Posterior cingulate gyrus (tissue), 11 donors: ENCODE measurements around the gene EXO5.
"Not testable (repeated sequence)": the region's sequence is repeated elsewhere in the genome, so short reads cannot be mapped to it uniquely, and the experiment has no call there.

Experiments used
- DNase-seq, 10 donors: peaks; one replicate each; pipeline versions ENCODE4 v3.0.0 to v3.0.0-alpha.2; 2020 to 2021; ENCODE audit warnings: mixed read lengths in 3 of 10
- intact Hi-C: fragments of 100-400 bp; cut with DNase I; formaldehyde crosslinking; loops from one replicate; pipeline ENCODE4 v1.15.1; 2023

Gene EXO5

GRCh38 chr1:40508375-40509341 is at the start of gene EXO5:
Gene EXO5, plus strand, starts transcription at chr1:40508767. Its CDS starts 5,778 bp downstream, at chr1:40514545.
- intact Hi-C loops: no loop called here
- peak; percentile 69 to 96 (median 80) for DNase-seq

- DNase-seq: no peak
- intact Hi-C loops: no loop called here
Measured at GRCh38 chr1:40462956-40463590, 45.5 kb upstream of the EXO5 start.

- intact Hi-C loops: no loop called here
- no peak for DNase-seq
Measured at GRCh38 chr1:40469327-40469726, 39.2 kb upstream of the EXO5 start.

- intact Hi-C loops: no loop called here
- no peak for DNase-seq
Measured at GRCh38 chr1:40475268-40475667, 33.3 kb upstream of the EXO5 start.

- DNase-seq: peak; percentile 10 to 91 (median 40)
- intact Hi-C loops: no loop called here
Measured at GRCh38 chr1:40476924-40477677, 31.5 kb upstream of the EXO5 start, which contains the start of gene ZFP69. Gene ZFP69, plus strand, starts transcription at chr1:40477290. Its CDS starts 2,072 bp downstream, at chr1:40479362.

- peak in 3 of 10 donors; percentile 2 to 14 (median 9) for DNase-seq
- intact Hi-C loops: no loop called here
Measured at GRCh38 chr1:40477678-40478053, 30.9 kb upstream of the EXO5 start.

- no peak for DNase-seq
- intact Hi-C loops: no loop called here
Measured at GRCh38 chr1:40478276-40478675, 30.3 kb upstream of the EXO5 start.

GRCh38 chr1:40479156-40479555 is 29.4 kb upstream of the EXO5 start:
- no peak for DNase-seq

GRCh38 chr1:40495315-40495903 is 13.2 kb upstream of the EXO5 start:
- DNase-seq: no peak
- intact Hi-C loops: no loop called here

More at GRCh38 chr1:40479156-40479555, 29.4 kb upstream of the EXO5 start:
- intact Hi-C loops: no loop called here

GRCh38 chr1:40502651-40503050 is 5.9 kb upstream of the EXO5 start:
- intact Hi-C loops, DNase-seq: not testable (repeated sequence)

GRCh38 chr1:40507973-40508372 is 594 bp upstream of the EXO5 start:
- no peak for DNase-seq
- intact Hi-C loops: no loop called here

GRCh38 chr1:40519517-40519916 is 10.9 kb downstream of the EXO5 start:
- DNase-seq: no peak
- intact Hi-C loops: no loop called here

GRCh38 chr1:40530735-40531380 is 22.3 kb downstream of the EXO5 start:
- intact Hi-C loops: no loop called here

GRCh38 chr1:40531381-40532061 is 23.0 kb downstream of the EXO5 start, which contains the start of gene ZNF684:
Gene ZNF684, plus strand, starts transcription at chr1:40531637. Its CDS starts 1,530 bp downstream, at chr1:40533167.
- intact Hi-C loops: no loop called here
- DNase-seq: peak; percentile 85 to 98 (median 91)

More at GRCh38 chr1:40530735-40531380, 22.3 kb downstream of the EXO5 start:
- DNase-seq: no peak

GRCh38 chr1:40532062-40532389 is 23.5 kb downstream of the EXO5 start:
- DNase-seq: no peak
- intact Hi-C loops: no loop called here

GRCh38 chr1:40532844-40533424 is 24.4 kb downstream of the EXO5 start:
- peak in 3 of 10 donors; percentile 4 to 15 (median 10) for DNase-seq
- intact Hi-C loops: no loop called here

GRCh38 chr1:40534589-40534988 is 26.0 kb downstream of the EXO5 start:
- DNase-seq: no peak
- intact Hi-C loops: no loop called here

- intact Hi-C loops: no loop called here
- DNase-seq: no peak
Measured at GRCh38 chr1:40535732-40536131, 27.2 kb downstream of the EXO5 start.

GRCh38 chr1:40539338-40539737 is 30.8 kb downstream of the EXO5 start:
- no peak for DNase-seq
- intact Hi-C loops: no loop called here
